Activated B cell treated with CpG ODN at 0.5 μM for 24 hours (primary cell): ENCODE data around the gene SLC48A1. TPM values are rescaled to one million over a fixed set of nuclear protein-coding genes. Genes with fewer than 3 reads are reported as not detected.

ENCODE experiments used
- ATAC-seq: fragments of 200-7000 bp; cut with Tn5 transposase; one replicate; pipeline ENCODE4 v1.10.0; 2021; ENCODE audit warnings: low read depth, mild to moderate bottlenecking, moderate library complexity
- CTCF ChIA-PET: fragments of 350-600 bp; sonication (Branson Sonifier 250); formaldehyde crosslinking; loops from one replicate; lab custom pipeline; 2021; ENCODE audit warnings: antibody characterized with exemption; lab: Charles Lee
- POLR2A ChIA-PET: fragments of 350-600 bp; sonication (Branson Sonifier 250); formaldehyde crosslinking; loops from one replicate; lab custom pipeline; 2021; ENCODE audit warnings: antibody characterized with exemption; lab: Charles Lee
- DNase-seq: peaks from one replicate; pipeline ENCODE4 v3.0.0; 2022
- H3K27ac Mint-ChIP-seq: one replicate; pipeline ENCODE4 v1.8.0; 2020; ENCODE audit warnings: mixed read lengths
- H3K27me3 Mint-ChIP-seq: one replicate; pipeline ENCODE4 v1.8.0; 2021; ENCODE audit warnings: mixed read lengths
- H3K36me3 Mint-ChIP-seq: one replicate; pipeline ENCODE4 v1.8.0; 2021; ENCODE audit warnings: low read depth, mixed read lengths
- H3K4me1 Mint-ChIP-seq: one replicate; pipeline ENCODE4 v1.8.0; 2021; ENCODE audit warnings: mixed read lengths
- H3K4me3 Mint-ChIP-seq: one replicate; pipeline ENCODE4 v1.8.0; 2020; ENCODE audit warnings: mild to moderate bottlenecking, mixed read lengths
- H3K9me3 Mint-ChIP-seq: one replicate; pipeline ENCODE4 v1.8.0; 2020; ENCODE audit warnings: mixed read lengths
- CTCF ChIP-seq: fragments of 200-600 bp; IDR thresholded peaks from one replicate; pipeline ENCODE4 v1.8.0; 2022; ENCODE audit warnings: antibody characterized with exemption, mild to moderate bottlenecking
- intact Hi-C: fragments of 100-400 bp; cut with micrococcal nuclease; formaldehyde crosslinking; loops from one replicate; pipeline ENCODE4 v1.15.1; 2024
- total RNA-seq: library from RNA; stranded (reverse); gene quantifications from 2 replicates; pipeline ENCODE4 v1.2.3, GENCODE V29; 2022

SLC48A1 gene
- total RNA-seq, 1 donor from 2014 or later, result 12.8 TPM

DNA sequence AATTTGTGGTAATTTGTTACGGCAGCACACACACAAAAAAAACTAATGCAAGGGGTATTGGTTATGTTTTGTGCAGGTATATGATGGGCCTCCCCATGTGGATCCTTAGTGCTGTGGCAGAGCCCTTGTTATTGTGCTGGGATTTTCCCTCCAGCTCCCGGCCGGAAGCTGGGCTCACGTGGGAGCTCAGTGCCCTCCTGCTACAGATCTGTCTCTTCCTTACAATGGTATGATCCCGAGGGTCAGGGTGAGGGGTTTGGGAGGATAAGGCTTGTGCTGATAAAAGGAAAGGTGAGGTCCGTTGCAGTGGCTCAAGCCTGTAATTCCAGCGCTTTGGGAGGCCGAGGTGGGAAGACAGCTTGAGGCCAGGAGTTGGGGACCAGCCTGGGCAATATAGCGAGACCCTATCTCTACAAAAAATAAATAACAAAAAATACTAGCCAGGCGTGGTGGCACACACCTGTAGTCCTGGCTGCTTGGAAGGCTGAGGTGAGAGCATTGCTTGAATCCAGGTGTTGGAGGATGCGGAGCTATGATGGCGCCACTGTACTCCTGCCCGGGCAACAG, 861 bp upstream of the SLC48A1 start:
- no peak for DNase-seq
- Mint-ChIP-seq H3K4me3 (peak overlapping the region; percentile 81), H3K9me3 (no peaks in the 10 kb centered on the region), H3K36me3 (no peaks in the 10 kb centered on the region), H3K27ac (peak overlapping the region; percentile 69), H3K27me3 (no peaks in the 10 kb centered on the region), H3K4me1 (peaks cover 18% of the 10 kb centered on the region)
- CTCF ChIA-PET, result interaction anchor here (0.6 to 11.7 kb wide), 10 partner anchors 10 to 191 kb away, joined by 3 to 416 read pairs (median 6); partner anchors contain the start of genes RPAP3 and TMEM106C
- intact Hi-C loops, result no loop called here
- no peak for TF ChIP-seq CTCF
- no peak for ATAC-seq
- POLR2A ChIA-PET, result interaction anchor here (0.9 to 3.0 kb wide), 13 partner anchors 17 to 66 kb away, joined by 3 to 13 read pairs (median 3); partner anchors contain the start of genes HDAC7 and RPAP3

DNA sequence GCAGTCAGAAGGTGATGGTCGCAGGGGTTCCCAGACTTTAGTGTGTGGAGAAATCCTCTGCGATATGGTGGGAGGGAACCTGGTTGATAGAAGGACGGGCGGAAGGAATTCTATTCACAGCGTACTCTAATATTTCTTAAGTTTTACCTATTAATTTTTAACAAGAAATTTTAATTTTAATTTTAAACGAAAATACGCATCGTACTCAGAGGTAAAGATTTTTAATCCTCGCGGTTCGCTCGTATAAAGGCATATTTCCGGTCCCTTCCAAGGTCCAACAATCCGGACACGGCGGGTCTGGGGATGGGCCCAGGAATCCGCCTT, 338 bp upstream of the SLC48A1 start:
- intact Hi-C loops, result loop anchor here (1.0 kb wide), 3 partner anchors 30 to 57 kb away; no protein-coding TSS in a partner anchor
- ATAC-seq, result no peak
- ChIA-PET POLR2A (interaction anchor here (0.9 to 3.0 kb wide), 14 partner anchors 9 to 66 kb away, joined by 3 to 13 read pairs (median 3); partner anchors contain the start of genes HDAC7 and RPAP3), CTCF (interaction anchor here (0.6 to 11.7 kb wide), 12 partner anchors 10 to 190 kb away, joined by 3 to 416 read pairs (median 5); partner anchors contain the start of genes RAPGEF3, RPAP3 and TMEM106C)
- Mint-ChIP-seq H3K27me3 (no peaks in the 10 kb centered on the region), H3K9me3 (no peaks in the 10 kb centered on the region), H3K36me3 (no peaks in the 10 kb centered on the region), H3K4me3 (peak overlapping the region; percentile 81), H3K4me1 (peaks cover 18% of the 10 kb centered on the region), H3K27ac (peak overlapping the region; percentile 69)
- TF ChIP-seq CTCF, result no peak
- DNase-seq, result no peak

- Mint-ChIP-seq H3K36me3 (no peaks in the 10 kb centered on the region), H3K4me3 (peak overlapping the region; percentile 87), H3K27ac (peak overlapping the region; percentile 67), H3K27me3 (no peaks in the 10 kb centered on the region), H3K4me1 (peaks cover 21% of the 10 kb centered on the region), H3K9me3 (no peaks in the 10 kb centered on the region)
- DNase-seq, result no peak
- no peak for ATAC-seq
- no peak for TF ChIP-seq CTCF
- intact Hi-C loops, result loop anchor here (1.0 kb wide), 3 partner anchors 32 to 59 kb away; no protein-coding TSS in a partner anchor
- ChIA-PET POLR2A (interaction anchor here (1.2 to 3.0 kb wide), 2 partner anchors 59 to 68 kb away, joined by 4 to 13 read pairs; partner anchors contain the start of gene RPAP3), CTCF (interaction anchor here (1.1 to 11.7 kb wide), 7 partner anchors 16 to 64 kb away, joined by 3 to 416 read pairs (median 52); partner anchors contain the start of gene RAPGEF3)
Measured at GRCh38 chr12:47773858-47774580, 981 bp downstream of the SLC48A1 start.

DNA sequence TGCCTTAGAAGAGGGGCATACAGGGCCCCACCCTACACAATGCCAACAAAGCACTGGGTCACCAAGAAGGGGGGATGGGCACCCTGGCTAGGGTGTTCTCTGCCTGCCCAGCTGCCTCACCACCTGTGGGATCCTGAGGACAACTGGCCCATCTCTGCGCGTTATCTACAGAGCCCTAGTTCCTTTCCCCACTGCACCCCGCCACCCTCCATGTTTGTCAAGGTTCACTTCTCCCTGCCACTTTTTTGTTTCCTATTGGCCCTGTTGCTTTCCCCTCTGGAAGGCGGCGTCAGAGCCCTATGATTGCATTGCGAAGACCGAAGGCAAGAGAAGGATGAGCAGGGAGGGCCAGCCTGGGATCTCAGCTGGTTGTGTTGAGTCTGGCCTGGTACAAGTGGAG, 1.6 kb downstream of the SLC48A1 start:
- DNase-seq, result no peak
- ChIA-PET POLR2A (interaction anchor here (1.8 to 3.0 kb wide), 2 partner anchors 34 to 68 kb away, joined by 4 to 13 read pairs; partner anchors contain the start of gene RPAP3), CTCF (interaction anchor here (1.5 to 11.7 kb wide), 5 partner anchors 8 to 64 kb away, joined by 4 to 416 read pairs (median 52); no protein-coding TSS in a partner anchor)
- Mint-ChIP-seq H3K4me1 (peaks cover 25% of the 10 kb centered on the region), H3K36me3 (no peaks in the 10 kb centered on the region), H3K4me3 (peak overlapping the region; percentile 28), H3K27ac (no peak overlapping the region), H3K27me3 (no peaks in the 10 kb centered on the region), H3K9me3 (no peaks in the 10 kb centered on the region)
- intact Hi-C loops, result no loop called here
- no peak for TF ChIP-seq CTCF
- no peak for ATAC-seq
